ENCODE data around the gene SEC23IP. TPM values are rescaled to one million over a fixed set of nuclear protein-coding genes. Genes with fewer than 3 reads are reported as not detected.

SEC23IP gene
- total RNA-seq = 22.8 and 52.7 TPM in 2 replicates

GRCh38 chr10:119892188-119893065, at the start of gene SEC23IP:
SEC23IP (plus strand) TSS chr10:119892730; CDS start chr10:119892783, 53 bp downstream.

GRCh38 chr10:119872610-119872859, 20.0 kb upstream of the SEC23IP start, which contains the start of gene MCMBP:
MCMBP (minus strand) TSS chr10:119872843; CDS start chr10:119872584, 259 bp downstream.

Small RNA genes within 50 kb of the gene (small RNA-seq; reads per million reads assigned to genes)
- not detected for gene MIR4682

Other genes starting within 250 kb of the SEC23IP start
- 38.1 and 42.5 TPM in 2 replicates for gene BAG3, start 241.3 kb upstream of the SEC23IP start, total RNA-seq
- 55.1 and 58.9 TPM in 2 replicates for gene INPP5F, start 166.7 kb upstream of the SEC23IP start, total RNA-seq
- 31.0 and 44.4 TPM in 2 replicates for gene MCMBP, start 19.9 kb upstream of the SEC23IP start, total RNA-seq

Measured in placental epithelial cell (primary cell).